Trophoblast cell (in vitro differentiated cells and primary cell): Measurements from ENCODE around the gene WFDC6.

ENCODE experiments used
- DNase-seq, 2 donors: peaks; one replicate each; pipeline ENCODE4 v3.0.0-alpha.2; 2016
- H2AFZ ChIP-seq: 2 replicates; pipeline ENCODE4 v1.6.1; 2013; ENCODE audit warnings: low read length, moderate library complexity, mild to moderate bottlenecking; ENCODE audit not compliant: insufficient read depth, poor library complexity
- H2AK5ac ChIP-seq: 2 replicates; pipeline ENCODE4 v1.6.1; 2013; ENCODE audit warnings: mild to moderate bottlenecking, low read length
- H2BK120ac ChIP-seq: 2 replicates; pipeline ENCODE4 v1.6.1; 2013; ENCODE audit warnings: low read length, mild to moderate bottlenecking, moderate library complexity; ENCODE audit not compliant: insufficient read depth, poor library complexity
- H2BK12ac ChIP-seq: 2 replicates; pipeline ENCODE4 v1.6.1; 2013; ENCODE audit warnings: mild to moderate bottlenecking, low read length, moderate library complexity
- H2BK5ac ChIP-seq: 2 replicates; pipeline ENCODE4 v1.6.1; 2013; ENCODE audit warnings: low read length, low read depth, moderate library complexity, mild to moderate bottlenecking; ENCODE audit not compliant: poor library complexity
- H3K14ac ChIP-seq: 2 replicates; pipeline ENCODE4 v1.6.1; 2013; ENCODE audit warnings: mild to moderate bottlenecking, low read length
- H3K18ac ChIP-seq: 2 replicates; pipeline ENCODE4 v1.6.1; 2013; ENCODE audit warnings: mild to moderate bottlenecking, low read length
- H3K23ac ChIP-seq: 2 replicates; pipeline ENCODE4 v1.6.1; 2013; ENCODE audit warnings: low read length
- H3K27ac ChIP-seq: 2 replicates; pipeline ENCODE4 v1.5.1; 2013; ENCODE audit warnings: low read depth, mild to moderate bottlenecking, inconsistent platforms, low read length, moderate library complexity
- H3K27me3 ChIP-seq: 2 replicates; pipeline ENCODE4 v1.6.1; 2013; ENCODE audit warnings: inconsistent platforms, mild to moderate bottlenecking, low read length, moderate library complexity; ENCODE audit not compliant: insufficient read depth
- H3K36me3 ChIP-seq, 2 experiments: 1 replicate in 1 of 2; 2 replicates in 1 of 2; pipeline ENCODE4 v1.6.1; 2013; ENCODE audit warnings: low read length in 2 of 2, mild to moderate bottlenecking in 2 of 2, moderate library complexity in 1 of 2; ENCODE audit not compliant: insufficient read depth in 2 of 2, control insufficient read depth in 1 of 2
- H3K4ac ChIP-seq: 2 replicates; pipeline ENCODE4 v1.6.1; 2013; ENCODE audit warnings: low read depth, mild to moderate bottlenecking, low read length, moderate library complexity
- H3K4me1 ChIP-seq, 2 experiments: 1 replicate in 1 of 2; 2 replicates in 1 of 2; pipeline ENCODE4 v1.6.1; 2013; ENCODE audit warnings: low read length in 2 of 2, mild to moderate bottlenecking in 2 of 2, moderate library complexity in 1 of 2; ENCODE audit not compliant: insufficient read depth in 2 of 2, control insufficient read depth in 1 of 2
- H3K4me2 ChIP-seq: 2 replicates; pipeline ENCODE4 v1.6.1; 2013; ENCODE audit warnings: inconsistent platforms, mild to moderate bottlenecking, low read length, moderate library complexity
- H3K4me3 ChIP-seq: 2 replicates; pipeline ENCODE4 v1.5.1; 2013; ENCODE audit warnings: mild to moderate bottlenecking, low read depth, low read length, inconsistent platforms
- H3K79me1 ChIP-seq: one replicate; pipeline ENCODE4 v1.6.1; 2013; ENCODE audit warnings: low read length
- H3K79me2 ChIP-seq: 2 replicates; pipeline ENCODE4 v1.6.1; 2013; ENCODE audit warnings: low read length, mild to moderate bottlenecking; ENCODE audit not compliant: control insufficient read depth, insufficient read depth, poor library complexity
- H3K9ac ChIP-seq: 2 replicates; pipeline ENCODE4 v1.6.1; 2013; ENCODE audit warnings: mild to moderate bottlenecking, low read length
- H3K9me3 ChIP-seq: 2 replicates; pipeline ENCODE4 v1.6.1; 2013; ENCODE audit warnings: low read depth, mild to moderate bottlenecking, control low read depth, inconsistent platforms, low read length; ENCODE audit not compliant: insufficient read depth
- H4K12ac ChIP-seq: 2 replicates; pipeline ENCODE4 v1.6.1; 2013; ENCODE audit warnings: low read depth, mild to moderate bottlenecking, low read length, moderate library complexity
- H4K8ac ChIP-seq: 2 replicates; pipeline ENCODE4 v1.6.1; 2013; ENCODE audit warnings: low read depth, mild to moderate bottlenecking, low read length, moderate library complexity
- H4K91ac ChIP-seq: one replicate; pipeline ENCODE4 v1.6.1; 2013; ENCODE audit warnings: low read depth, mild to moderate bottlenecking, low read length, moderate library complexity
- WGBS: extraction: QIAGEN DNeasy Blood & Tissue Kit; methylation state at CpG from one replicate; pipeline ENCODE4 v1.1.7; 2013; ENCODE audit warnings: missing lambda C conversion rate; ENCODE audit not compliant: insufficient read length, insufficient coverage; ENCODE audit errors: extremely low coverage; 5-methylcytosine and 5-hydroxymethylcytosine counted together

WFDC6 gene

GRCh38 chr20:45555198-45555597 lies 15.9 kb upstream of the WFDC6 start:
- no peak overlapping the region for H3K27ac ChIP-seq
- no peak for DNase-seq
- H3K79me1 ChIP-seq = no peaks in the 10 kb centered on the region
- H2AK5ac ChIP-seq = no peak overlapping the region
- H2BK120ac ChIP-seq = no peak overlapping the region
- H3K79me2 ChIP-seq = no peaks in the 10 kb centered on the region
- H4K91ac ChIP-seq = no peak overlapping the region
- no peaks in the 10 kb centered on the region for H3K36me3 ChIP-seq
- H2BK5ac ChIP-seq = no peak overlapping the region
- H3K23ac ChIP-seq = no peak overlapping the region
- no peak overlapping the region for H3K9ac ChIP-seq
- no CpG with 5 or more reads among the region's 1 CpG for WGBS
- H3K4ac ChIP-seq = no peak overlapping the region
- H3K4me3 ChIP-seq = no peak overlapping the region
- H4K8ac ChIP-seq = no peak overlapping the region
- no peak overlapping the region for H3K14ac ChIP-seq
- H4K12ac ChIP-seq = no peak overlapping the region
- H3K9me3 ChIP-seq = peaks cover 2% of the 10 kb centered on the region
- H3K4me2 ChIP-seq = no peak overlapping the region
- no peaks in the 10 kb centered on the region for H3K4me1 ChIP-seq
- H3K27me3 ChIP-seq = no peaks in the 10 kb centered on the region
- no peak overlapping the region for H3K18ac ChIP-seq
- no peak overlapping the region for H2AFZ ChIP-seq
- no peak overlapping the region for H2BK12ac ChIP-seq

GRCh38 chr20:45552456-45552855 lies 13.2 kb upstream of the WFDC6 start:
- H4K12ac ChIP-seq = no peak overlapping the region
- H3K23ac ChIP-seq = no peak overlapping the region
- H3K27ac ChIP-seq = no peak overlapping the region
- no peaks in the 10 kb centered on the region for H3K36me3 ChIP-seq
- H2AFZ ChIP-seq = no peak overlapping the region
- no peak overlapping the region for H3K4me3 ChIP-seq
- no peak overlapping the region for H3K18ac ChIP-seq
- H3K9me3 ChIP-seq = peaks cover 2% of the 10 kb centered on the region
- no peaks in the 10 kb centered on the region for H3K4me1 ChIP-seq
- no peak overlapping the region for H3K14ac ChIP-seq
- no peak overlapping the region for H4K8ac ChIP-seq
- H3K9ac ChIP-seq = no peak overlapping the region
- H4K91ac ChIP-seq = no peak overlapping the region
- H3K27me3 ChIP-seq = no peaks in the 10 kb centered on the region
- H2BK120ac ChIP-seq = no peak overlapping the region
- H3K79me1 ChIP-seq = no peaks in the 10 kb centered on the region
- H2BK12ac ChIP-seq = no peak overlapping the region
- no peak overlapping the region for H2AK5ac ChIP-seq
- no peak overlapping the region for H3K4ac ChIP-seq
- no CpG with 5 or more reads among the region's 2 CpGs for WGBS
- no peak overlapping the region for H3K4me2 ChIP-seq
- no peaks in the 10 kb centered on the region for H3K79me2 ChIP-seq
- no peak for DNase-seq
- no peak overlapping the region for H2BK5ac ChIP-seq

- peaks cover 2% of the 10 kb centered on the region for H3K9me3 ChIP-seq
- H3K27ac ChIP-seq = no peak overlapping the region
- no peak overlapping the region for H3K4me3 ChIP-seq
- no peak overlapping the region for H3K9ac ChIP-seq
- H3K27me3 ChIP-seq = no peaks in the 10 kb centered on the region
- no peaks in the 10 kb centered on the region for H3K36me3 ChIP-seq
- H2BK5ac ChIP-seq = no peak overlapping the region
- no peak overlapping the region for H2BK120ac ChIP-seq
- H4K12ac ChIP-seq = no peak overlapping the region
- H2AFZ ChIP-seq = no peak overlapping the region
- no peak overlapping the region for H2BK12ac ChIP-seq
- no peak overlapping the region for H3K14ac ChIP-seq
- H3K79me2 ChIP-seq = no peaks in the 10 kb centered on the region
- no peak overlapping the region for H2AK5ac ChIP-seq
- H3K4me2 ChIP-seq = no peak overlapping the region
- H3K18ac ChIP-seq = no peak overlapping the region
- no peak overlapping the region for H4K8ac ChIP-seq
- H4K91ac ChIP-seq = no peak overlapping the region
- no peak for DNase-seq
- no peaks in the 10 kb centered on the region for H3K79me1 ChIP-seq
- no peaks in the 10 kb centered on the region for H3K4me1 ChIP-seq
- H3K23ac ChIP-seq = no peak overlapping the region
- H3K4ac ChIP-seq = no peak overlapping the region
These were observed 11.5 kb upstream of the WFDC6 start for GRCh38 chr20:45550765-45551164.

GRCh38 chr20:45548410-45548809 lies 9.1 kb upstream of the WFDC6 start:
- 100% methylated on average over 1 of the region's 7 CpGs for WGBS
- H4K12ac ChIP-seq = no peak overlapping the region
- no peak overlapping the region for H3K9ac ChIP-seq
- peaks cover 2% of the 10 kb centered on the region for H3K9me3 ChIP-seq
- no peak overlapping the region for H2BK12ac ChIP-seq
- no peaks in the 10 kb centered on the region for H3K36me3 ChIP-seq
- H4K8ac ChIP-seq = no peak overlapping the region
- no peaks in the 10 kb centered on the region for H3K4me1 ChIP-seq
- no peak overlapping the region for H2BK5ac ChIP-seq
- no peaks in the 10 kb centered on the region for H3K79me2 ChIP-seq
- no peak overlapping the region for H2BK120ac ChIP-seq
- H3K14ac ChIP-seq = no peak overlapping the region
- no peak overlapping the region for H3K23ac ChIP-seq
- DNase-seq = no peak
- H3K27ac ChIP-seq = no peak overlapping the region
- no peak overlapping the region for H2AK5ac ChIP-seq
- no peak overlapping the region for H2AFZ ChIP-seq
- no peak overlapping the region for H3K4me2 ChIP-seq
- H3K79me1 ChIP-seq = no peaks in the 10 kb centered on the region
- H4K91ac ChIP-seq = no peak overlapping the region
- no peaks in the 10 kb centered on the region for H3K27me3 ChIP-seq
- H3K4ac ChIP-seq = no peak overlapping the region
- no peak overlapping the region for H3K18ac ChIP-seq
- H3K4me3 ChIP-seq = no peak overlapping the region
